ENCODE measurements around the gene CMSS1. TPM values are rescaled to one million over a fixed set of nuclear protein-coding genes. Genes with fewer than 3 reads are reported as not detected.
A peak's percentile ranks its signal among the peaks of the same experiment; 100 is the strongest.
"Not testable (repeated sequence)": the region's sequence is repeated elsewhere in the genome, so short reads cannot be mapped to it uniquely, and the experiment has no call there.

The CMSS1 gene
- total RNA-seq, 4 donors from 2014 or later: 23.2 to 89.5 (median 67.6) TPM

GRCh38 chr3:99836681-99837080 is 19.0 kb downstream of the CMSS1 start:
- Histone ChIP-seq H3K36me3 (no peaks in the 10 kb centered on the region), H3K4me1 (peaks cover 7 to 12% of the 10 kb centered on the region in 2 donors), H3K27ac (peak overlapping the region; percentile 1 to 39 (median 22)), H3K4me3 (no peak overlapping the region), H3K27me3 (no peaks in the 10 kb centered on the region), H3K9me3 (no peaks in the 10 kb centered on the region)
- TF ChIP-seq, protein P1, sequence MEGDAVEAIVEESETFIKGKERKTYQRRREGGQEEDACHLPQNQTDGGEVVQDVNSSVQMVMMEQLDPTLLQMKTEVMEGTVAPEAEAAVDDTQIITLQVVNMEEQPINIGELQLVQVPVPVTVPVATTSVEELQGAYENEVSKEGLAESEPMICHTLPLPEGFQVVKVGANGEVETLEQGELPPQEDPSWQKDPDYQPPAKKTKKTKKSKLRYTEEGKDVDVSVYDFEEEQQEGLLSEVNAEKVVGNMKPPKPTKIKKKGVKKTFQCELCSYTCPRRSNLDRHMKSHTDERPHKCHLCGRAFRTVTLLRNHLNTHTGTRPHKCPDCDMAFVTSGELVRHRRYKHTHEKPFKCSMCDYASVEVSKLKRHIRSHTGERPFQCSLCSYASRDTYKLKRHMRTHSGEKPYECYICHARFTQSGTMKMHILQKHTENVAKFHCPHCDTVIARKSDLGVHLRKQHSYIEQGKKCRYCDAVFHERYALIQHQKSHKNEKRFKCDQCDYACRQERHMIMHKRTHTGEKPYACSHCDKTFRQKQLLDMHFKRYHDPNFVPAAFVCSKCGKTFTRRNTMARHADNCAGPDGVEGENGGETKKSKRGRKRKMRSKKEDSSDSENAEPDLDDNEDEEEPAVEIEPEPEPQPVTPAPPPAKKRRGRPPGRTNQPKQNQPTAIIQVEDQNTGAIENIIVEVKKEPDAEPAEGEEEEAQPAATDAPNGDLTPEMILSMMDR (IDR thresholded peaks at IDR 0.05 in 4 of 5, conservative IDR thresholded peaks at IDR 0.05 in 1 of 5): no peak
- TF ChIP-seq POLR2A (IDR thresholded peaks at IDR 0.05): no peak
- in situ Hi-C loops (cut with MboI; ENCODE audit: low sequenced_read_pairs in 4 of 4) (loop anchor here (5.0 to 25.0 kb wide), 5 partner anchors 226 to 758 kb away; no protein-coding TSS in a partner anchor), intact Hi-C loops (cut with DNase I; ENCODE audit: low total_unique reads) (no loop called here)
- ATAC-seq: no peak
- no peak for DNase-seq

DNA sequence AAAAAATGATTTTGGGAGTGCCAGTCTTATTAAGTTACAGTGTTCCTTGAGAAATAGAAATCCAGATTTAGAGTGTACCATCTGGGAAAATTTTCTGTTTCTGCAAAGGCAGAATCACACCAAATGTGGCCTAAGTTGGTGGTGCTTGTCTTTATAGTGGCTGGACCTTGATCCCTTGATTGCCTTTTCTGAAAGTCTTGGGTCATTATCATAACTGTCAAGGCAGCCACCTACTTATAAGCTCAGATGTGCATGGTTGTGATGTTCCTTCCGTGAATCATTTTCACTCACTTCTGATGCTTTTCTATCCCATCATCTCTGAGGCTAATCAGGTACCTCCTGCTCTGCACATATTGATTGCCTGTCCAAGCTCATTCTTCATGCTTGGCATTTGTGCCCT is 20.1 kb downstream of the CMSS1 start:
- peak overlapping the region in 3 of 4 donors; percentile 16 to 39 (median 24) for H3K27ac ChIP-seq

GRCh38 chr3:99838755-99839154 is 21.1 kb downstream of the CMSS1 start:
- in situ Hi-C loops (cut with MboI; ENCODE audit: low sequenced_read_pairs in 4 of 4) (loop anchor here (5.0 to 25.0 kb wide), 5 partner anchors 224 to 756 kb away; no protein-coding TSS in a partner anchor), intact Hi-C loops (cut with DNase I; ENCODE audit: low total_unique reads) (no loop called here)
- H3K36me3 ChIP-seq: no peaks in the 10 kb centered on the region
- peak overlapping the region; percentile 5 to 43 (median 32) for H3K27ac ChIP-seq
- ATAC-seq (no peak), DNase-seq (no peak)
- H3K4me3 ChIP-seq: no peak overlapping the region
- H3K4me1 ChIP-seq: peaks cover 8 to 15% of the 10 kb centered on the region in 2 donors
- TF ChIP-seq, protein P1 (IDR thresholded peaks at IDR 0.05 in 4 of 5, conservative IDR thresholded peaks at IDR 0.05 in 1 of 5): no peak
- TF ChIP-seq POLR2A (IDR thresholded peaks at IDR 0.05): no peak
- H3K9me3 ChIP-seq: no peaks in the 10 kb centered on the region
- no peaks in the 10 kb centered on the region for H3K27me3 ChIP-seq

More for the DNA sequence above, 20.1 kb downstream of the CMSS1 start:
- no peak for TF ChIP-seq POLR2A (IDR thresholded peaks at IDR 0.05)
- TF ChIP-seq, protein P1 (IDR thresholded peaks at IDR 0.05 in 4 of 5, conservative IDR thresholded peaks at IDR 0.05 in 1 of 5): no peak
- H3K9me3 ChIP-seq: no peaks in the 10 kb centered on the region
- H3K4me3 ChIP-seq: no peak overlapping the region
- H3K4me1 ChIP-seq: peaks cover 7 to 12% of the 10 kb centered on the region in 2 donors
- in situ Hi-C loops (cut with MboI; ENCODE audit: low sequenced_read_pairs in 4 of 4): loop anchor here (5.0 to 25.0 kb wide), 5 partner anchors 225 to 757 kb away; no protein-coding TSS in a partner anchor
- no peaks in the 10 kb centered on the region for H3K27me3 ChIP-seq
- ATAC-seq (no peak), DNase-seq (no peak)
- intact Hi-C loops (cut with DNase I; ENCODE audit: low total_unique reads): no loop called here
- no peaks in the 10 kb centered on the region for H3K36me3 ChIP-seq

- intact Hi-C loops (cut with DNase I; ENCODE audit: low total_unique reads): loop anchor here (5.0 kb wide), 2 partner anchors 223 to 328 kb away; no protein-coding TSS in a partner anchor
- TF ChIP-seq, protein P1 (IDR thresholded peaks at IDR 0.05 in 4 of 5, conservative IDR thresholded peaks at IDR 0.05 in 1 of 5): no peak
- TF ChIP-seq POLR2A (IDR thresholded peaks at IDR 0.05): no peak
- Histone ChIP-seq H3K27me3 (no peaks in the 10 kb centered on the region), H3K4me3 (no peak overlapping the region), H3K4me1 (peaks cover 13 to 24% of the 10 kb centered on the region in 2 donors), H3K27ac (peak overlapping the region in 2 of 4 donors; percentile 11 to 39), H3K36me3 (no peaks in the 10 kb centered on the region), H3K9me3 (no peaks in the 10 kb centered on the region)
- ATAC-seq (no peak), DNase-seq (no peak)
- in situ Hi-C loops (cut with MboI; ENCODE audit: low sequenced_read_pairs in 4 of 4): loop anchor here (5.0 to 25.0 kb wide), 6 partner anchors 223 to 755 kb away; no protein-coding TSS in a partner anchor
Measured at GRCh38 chr3:99839613-99840012, 22.0 kb downstream of the CMSS1 start.

- H3K4me3 ChIP-seq, H3K36me3 ChIP-seq, H3K9me3 ChIP-seq, DNase-seq, H3K27me3 ChIP-seq, ATAC-seq: not testable (repeated sequence)
- peaks cover 35 to 40% of the 10 kb centered on the region in 2 donors for H3K4me1 ChIP-seq
- in situ Hi-C loops (cut with MboI; ENCODE audit: low sequenced_read_pairs in 4 of 4) (loop anchor here (5.0 to 25.0 kb wide), 3 partner anchors 220 to 410 kb away; no protein-coding TSS in a partner anchor), intact Hi-C loops (cut with DNase I; ENCODE audit: low total_unique reads) (loop anchor here (5.0 kb wide), 2 partner anchors 220 to 325 kb away; no protein-coding TSS in a partner anchor)
- peak overlapping the region in 1 of 4 donors; percentile 77 for H3K27ac ChIP-seq
Measured at GRCh38 chr3:99841949-99842348, 24.3 kb downstream of the CMSS1 start.
